ENCODE results near the gene FAXC.
A peak's percentile ranks its signal among the peaks of the same experiment; 100 is the strongest.

Gene FAXC

DNA sequence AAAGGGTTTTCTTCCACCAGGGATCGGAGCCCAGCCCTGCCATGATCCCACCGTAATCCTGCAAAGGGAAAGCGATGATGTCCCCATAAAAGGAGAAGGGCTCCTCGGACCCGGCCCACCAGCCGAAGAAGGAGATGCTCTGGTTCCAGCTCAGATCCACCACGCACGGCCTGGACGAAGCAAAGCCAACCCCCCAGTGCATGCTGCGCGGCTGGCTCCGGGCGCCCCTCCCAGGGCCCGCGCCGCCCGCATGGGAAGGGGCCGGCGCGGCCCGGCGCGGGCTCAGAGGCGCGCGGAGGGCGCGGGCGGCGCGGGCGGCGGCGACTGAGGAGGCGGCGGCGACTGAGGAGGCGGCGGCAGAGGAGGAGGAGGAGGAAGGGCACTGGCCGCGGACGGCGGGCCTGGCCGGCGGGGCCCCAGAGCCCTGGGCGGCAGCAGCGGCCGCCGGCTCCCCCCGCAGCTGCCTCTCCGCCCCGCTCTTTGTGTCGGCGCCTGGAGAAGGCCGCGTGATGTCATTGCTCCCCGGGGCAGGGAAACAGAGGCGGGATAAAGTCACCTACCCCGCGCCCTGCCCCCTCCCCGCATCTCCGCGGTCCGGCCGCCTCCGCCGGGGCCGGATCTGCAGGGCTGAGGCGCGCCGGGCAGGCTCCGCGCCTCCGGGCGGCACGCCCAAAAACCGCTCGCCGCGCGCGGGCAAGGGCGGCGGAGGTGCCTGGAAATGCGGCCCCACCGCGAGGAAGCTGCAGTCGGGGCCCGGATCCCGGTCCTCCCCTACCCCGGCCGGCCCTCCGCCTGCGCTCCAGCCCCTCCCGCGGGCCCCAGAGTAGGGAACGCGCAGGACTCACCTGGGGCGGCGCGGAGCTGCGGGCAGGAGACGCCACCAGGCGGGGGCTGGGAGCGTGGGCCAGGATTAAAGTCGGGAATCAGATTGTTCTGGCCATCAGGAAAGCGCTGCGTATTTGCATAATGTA, at the start of gene FAXC:
Gene FAXC, minus strand, starts transcription at position 504 of the 971 bp plus-strand sequence. Its CDS starts 302 bp downstream, at position 202.
- no peak for DNase-seq (ENCODE audit: low read depth in 2 of 2, low spot score in 1 of 2)

DNA sequence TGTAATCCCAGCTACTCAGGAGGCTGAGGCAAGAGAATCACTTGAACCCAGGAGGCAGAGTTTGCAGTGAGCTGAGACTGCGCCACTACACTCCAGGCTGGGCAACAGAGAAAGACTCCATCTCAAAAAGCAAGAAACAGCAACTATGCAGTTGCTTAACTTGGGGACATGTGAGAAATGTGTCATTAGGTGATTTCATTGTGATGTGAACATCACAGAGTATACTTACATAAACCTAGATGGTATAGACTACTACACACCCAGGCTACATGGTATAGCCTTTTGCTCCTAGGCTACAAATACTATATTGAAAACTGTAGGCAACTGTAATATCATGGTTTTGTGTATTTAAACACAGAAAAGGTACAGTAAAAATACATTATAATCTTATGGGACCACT, 47.8 kb upstream of the FAXC start:
- DNase-seq (ENCODE audit: low read depth in 2 of 2, low spot score in 1 of 2), result no peak

DNA sequence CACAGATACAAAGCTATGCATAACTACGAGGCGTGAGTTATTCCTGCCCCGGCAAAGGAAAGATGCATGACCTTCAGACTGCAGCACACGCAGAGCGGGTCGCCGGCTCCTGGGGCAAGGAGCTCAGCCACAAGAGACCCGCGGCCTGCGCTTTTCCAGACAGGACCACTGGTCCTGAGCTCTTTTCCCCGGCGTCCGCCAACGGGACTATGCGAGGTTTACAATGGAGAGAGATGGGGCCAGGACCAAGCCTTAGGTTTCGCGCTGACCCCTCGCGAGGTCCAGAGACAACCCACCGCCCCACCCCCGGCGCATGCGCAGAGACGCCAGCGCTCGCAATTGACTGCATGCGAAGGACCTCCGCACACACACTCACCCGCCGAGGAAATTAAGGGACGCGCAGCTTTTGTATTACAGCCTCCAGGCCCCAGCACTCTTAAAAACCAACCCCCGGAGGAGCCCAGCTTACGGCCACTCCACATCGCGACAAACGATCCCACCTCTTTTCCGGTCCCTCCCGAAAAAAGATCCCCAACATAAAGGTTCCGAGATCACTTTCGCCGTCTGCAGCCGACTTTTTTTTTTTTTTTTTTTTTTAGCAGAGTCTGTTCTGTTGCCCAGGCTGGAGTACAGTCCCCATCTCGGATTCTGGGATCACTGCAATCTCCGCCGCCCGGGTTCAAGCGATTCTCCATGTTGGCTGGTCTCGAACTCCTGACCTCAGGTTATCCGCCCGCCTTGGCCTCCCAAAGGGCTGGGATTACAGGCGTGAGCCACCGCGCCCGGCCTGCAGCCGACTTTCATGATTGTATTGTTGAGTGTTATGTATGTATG, 44.4 kb upstream of the FAXC start, which contains the start of gene COQ3:
Gene COQ3, minus strand, starts transcription at position 498 of the 834 bp plus-strand sequence. Its CDS starts 16 bp downstream, at position 482.
- DNase-seq (ENCODE audit: low read depth in 2 of 2, low spot score in 1 of 2), result peak; percentile 31 to 44

DNA sequence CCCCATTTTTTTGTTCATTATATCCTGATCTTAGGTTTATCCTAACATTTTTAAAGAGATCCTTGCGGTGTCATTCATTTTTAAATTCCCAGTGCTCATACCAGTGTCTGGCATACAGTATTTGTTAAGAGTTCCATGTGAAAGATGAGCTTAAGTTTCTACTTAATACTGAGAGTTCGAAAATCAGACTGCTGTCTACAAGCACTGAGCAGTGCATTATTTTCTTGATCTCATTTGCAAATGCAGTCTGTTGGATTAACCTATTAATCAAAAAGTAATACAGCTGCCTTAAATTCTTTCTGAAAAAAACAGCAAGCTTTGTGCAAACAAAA, 43.9 kb upstream of the FAXC start:
- no peak for DNase-seq (ENCODE audit: low read depth in 2 of 2, low spot score in 1 of 2)

DNA sequence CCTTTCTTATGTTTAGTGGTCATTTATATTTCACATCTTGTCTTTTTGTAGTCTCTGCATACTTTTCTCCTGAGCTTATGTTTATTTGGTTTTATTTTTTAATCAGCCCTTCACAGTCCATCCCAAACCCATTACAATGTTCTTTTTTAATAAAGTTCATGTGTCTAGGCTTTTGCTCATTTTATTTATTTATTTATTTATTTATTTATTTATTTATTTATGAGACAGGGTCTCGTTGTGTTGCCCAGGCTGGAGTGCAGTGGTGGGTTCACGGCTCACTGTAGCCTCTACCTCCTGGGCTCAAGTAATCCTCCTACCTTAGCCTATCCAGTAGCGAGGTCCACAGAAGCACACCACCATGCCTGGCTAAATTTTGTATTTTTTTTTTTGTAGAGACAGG, 41.4 kb upstream of the FAXC start:
- DNase-seq (ENCODE audit: low read depth in 2 of 2, low spot score in 1 of 2), result no peak

DNA sequence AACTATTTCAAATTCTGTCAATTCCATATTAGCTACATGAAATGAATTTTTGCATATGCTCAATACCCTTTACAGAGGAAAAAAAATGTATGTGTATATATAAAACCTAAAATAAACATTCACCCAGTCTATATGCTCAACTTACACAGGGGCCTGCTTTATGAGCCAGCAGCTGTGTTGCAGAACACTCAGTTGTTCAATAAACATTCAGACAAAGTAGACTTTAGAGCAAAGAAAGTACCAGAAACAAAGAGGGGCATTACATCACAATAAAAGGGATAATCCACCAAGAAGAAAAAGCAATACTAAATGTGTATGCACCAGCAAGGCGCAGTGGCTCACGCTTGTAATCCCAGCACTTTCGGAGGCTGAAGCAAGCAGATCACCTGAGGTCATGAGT, 35.0 kb upstream of the FAXC start:
- DNase-seq (ENCODE audit: low read depth in 2 of 2, low spot score in 1 of 2), result no peak

DNA sequence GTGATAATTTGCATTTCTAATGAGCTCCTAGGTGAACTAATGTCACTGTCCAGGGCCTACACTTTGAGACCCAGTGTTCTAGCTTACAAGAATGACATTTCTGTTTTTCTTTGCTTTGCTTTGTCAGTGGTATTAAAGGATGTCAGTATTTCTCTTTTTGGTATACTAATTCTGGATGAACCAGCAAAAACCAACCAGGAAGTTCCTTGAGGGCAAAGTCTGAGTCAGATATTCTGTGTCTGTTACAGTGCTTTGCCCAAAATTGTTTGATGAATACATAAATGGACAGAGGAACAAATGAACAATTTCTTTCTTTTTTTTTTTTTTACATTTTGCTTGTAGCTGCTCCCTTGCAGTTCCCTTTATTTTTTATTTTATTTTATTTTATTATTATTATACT, 29.2 kb upstream of the FAXC start:
- DNase-seq (ENCODE audit: low read depth in 2 of 2, low spot score in 1 of 2), result no peak

DNA sequence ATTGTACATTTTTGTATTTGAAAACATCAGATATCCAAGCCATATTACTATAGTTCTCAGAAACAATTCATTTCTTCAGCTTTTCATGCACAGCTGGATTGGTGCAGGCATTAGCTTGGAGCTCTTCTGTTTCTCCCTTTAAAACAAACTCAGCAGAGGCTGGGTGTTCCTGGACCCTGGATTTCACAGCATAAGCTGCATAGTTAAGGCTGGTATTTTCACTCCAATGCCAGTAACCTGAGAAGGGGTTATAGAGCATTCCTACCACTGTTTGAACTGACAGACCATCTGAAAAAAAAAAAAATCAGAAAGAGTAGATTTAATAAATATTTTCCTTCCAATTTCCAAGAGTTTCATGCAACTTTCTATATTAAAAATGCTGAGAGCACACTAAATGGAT, 20.1 kb upstream of the FAXC start:
- no peak for DNase-seq (ENCODE audit: low read depth in 2 of 2, low spot score in 1 of 2)

DNA sequence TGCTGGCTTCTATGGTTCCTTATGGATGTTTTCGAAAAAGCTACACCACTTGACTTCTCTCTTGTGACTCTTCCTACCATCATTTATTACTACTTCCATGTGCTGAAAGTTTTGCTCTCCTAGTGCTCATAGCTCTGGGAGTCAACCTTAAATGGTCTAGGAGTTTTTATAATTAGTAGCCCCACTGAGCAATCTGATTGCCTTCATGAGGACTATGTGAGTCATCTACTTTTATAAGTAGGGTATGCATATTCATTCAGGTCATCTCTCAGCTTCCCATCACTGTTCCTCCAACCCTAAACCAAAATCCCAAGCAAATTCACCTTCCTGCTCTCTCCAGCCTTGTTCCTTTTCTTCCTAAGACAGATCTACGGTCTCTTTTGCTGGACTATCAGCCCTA, 17.4 kb upstream of the FAXC start:
- DNase-seq (ENCODE audit: low read depth in 2 of 2, low spot score in 1 of 2), result no peak

DNA sequence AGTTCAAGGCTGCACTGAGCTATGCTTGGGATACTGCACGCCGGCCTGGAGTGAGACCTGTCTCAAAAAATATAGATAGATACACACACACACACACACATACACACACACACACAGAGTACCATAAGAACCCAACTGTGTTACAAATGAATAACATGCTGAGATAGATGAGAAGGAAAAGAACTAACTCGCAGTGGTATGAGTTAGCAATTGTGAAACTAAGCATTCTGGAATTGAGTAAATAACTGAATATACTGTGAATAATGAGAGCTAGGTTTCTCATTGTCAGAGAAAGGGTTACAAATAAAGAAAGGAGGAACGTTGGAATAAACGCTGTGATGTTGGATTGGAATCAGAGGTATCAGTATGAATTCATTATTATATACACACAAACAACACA, 14.6 kb upstream of the FAXC start:
- no peak for DNase-seq (ENCODE audit: low read depth in 2 of 2, low spot score in 1 of 2)

DNA sequence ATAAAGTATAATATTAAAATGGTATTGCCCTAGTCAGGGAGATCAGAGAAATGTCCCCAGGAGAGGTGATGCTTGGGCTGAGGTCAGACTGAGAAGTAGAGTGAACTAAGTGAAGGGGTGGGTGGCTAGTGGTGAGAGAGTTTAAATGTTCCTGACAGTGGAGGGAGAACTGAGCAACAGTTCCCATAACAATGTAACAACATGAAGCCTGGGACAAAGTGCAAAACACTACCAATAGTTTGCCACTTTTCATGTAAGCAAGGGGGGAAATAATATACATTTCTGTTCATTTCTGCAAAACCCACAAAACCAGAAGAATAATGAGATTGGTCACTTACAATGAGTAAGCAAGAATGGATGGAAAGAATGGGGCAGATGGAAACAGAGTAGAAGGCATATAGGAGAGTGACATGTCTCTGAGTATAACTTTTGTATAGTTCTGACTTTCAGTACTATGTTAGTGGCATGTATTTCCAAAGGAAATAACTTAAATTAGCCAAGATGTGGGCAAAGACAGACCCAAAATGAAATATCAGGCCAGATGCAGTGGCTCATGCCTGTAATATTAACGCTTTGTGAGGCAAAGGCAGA, 13.3 kb upstream of the FAXC start:
- no peak for DNase-seq (ENCODE audit: low read depth in 2 of 2, low spot score in 1 of 2)

DNA sequence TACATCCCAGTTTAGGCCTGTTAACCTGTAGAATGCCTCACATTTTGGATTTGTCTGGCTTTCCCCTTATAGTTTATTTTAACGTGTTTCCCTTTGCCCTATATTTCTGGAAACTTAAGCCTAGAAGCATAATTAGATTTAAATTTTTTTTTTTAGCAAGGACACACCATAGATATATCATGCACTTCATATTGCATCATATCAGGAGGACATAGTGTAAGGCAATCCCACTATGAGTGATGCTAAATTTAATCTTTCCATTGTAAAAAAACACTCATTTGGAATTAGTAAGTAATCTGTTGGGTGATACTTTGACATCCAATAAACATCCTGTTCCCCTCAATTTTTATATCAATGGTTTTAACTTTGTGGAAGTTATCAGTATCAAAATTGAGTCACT, 10.3 kb upstream of the FAXC start:
- DNase-seq (ENCODE audit: low read depth in 2 of 2, low spot score in 1 of 2), result no peak

DNA sequence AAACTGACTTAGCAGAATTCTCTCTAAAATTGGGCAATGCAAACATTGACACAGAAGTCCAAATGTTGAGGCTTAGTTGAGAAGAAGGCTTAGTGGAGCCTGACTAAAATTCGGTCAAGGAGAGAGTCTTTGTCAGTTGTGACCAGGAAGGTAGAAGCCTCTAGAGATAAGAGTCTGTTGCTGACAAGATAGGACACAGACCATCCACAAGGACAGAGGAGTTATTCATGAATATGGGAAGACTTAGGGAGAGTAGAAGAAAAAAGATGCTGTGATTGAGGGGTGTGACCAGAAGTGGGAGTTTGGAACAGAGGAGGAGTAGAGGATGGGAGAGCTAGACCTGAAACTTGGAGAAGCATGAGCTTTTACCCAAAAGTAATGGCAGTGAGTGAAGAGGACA, 7.2 kb upstream of the FAXC start:
- no peak for DNase-seq (ENCODE audit: low read depth in 2 of 2, low spot score in 1 of 2)

DNA sequence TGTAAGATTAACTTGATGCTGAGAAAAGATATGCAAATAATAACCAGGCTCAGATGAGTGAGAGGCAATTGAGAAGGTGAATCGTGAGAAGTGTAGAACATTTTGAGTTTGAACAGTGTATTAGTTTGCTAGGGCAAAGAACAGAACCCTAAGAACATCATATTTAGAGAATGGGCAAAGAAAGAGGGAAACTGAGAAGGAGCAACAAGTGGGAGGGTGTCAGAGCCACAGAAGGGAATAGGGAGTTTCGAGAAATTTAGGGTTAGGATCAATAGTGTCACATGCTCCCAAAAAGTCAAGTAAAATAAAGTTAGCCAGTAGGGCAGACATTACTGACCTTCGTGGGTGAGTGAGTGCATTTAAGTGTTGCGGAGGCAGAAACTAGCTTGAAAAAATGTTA, 5.5 kb upstream of the FAXC start:
- no peak for DNase-seq (ENCODE audit: low read depth in 2 of 2, low spot score in 1 of 2)

DNA sequence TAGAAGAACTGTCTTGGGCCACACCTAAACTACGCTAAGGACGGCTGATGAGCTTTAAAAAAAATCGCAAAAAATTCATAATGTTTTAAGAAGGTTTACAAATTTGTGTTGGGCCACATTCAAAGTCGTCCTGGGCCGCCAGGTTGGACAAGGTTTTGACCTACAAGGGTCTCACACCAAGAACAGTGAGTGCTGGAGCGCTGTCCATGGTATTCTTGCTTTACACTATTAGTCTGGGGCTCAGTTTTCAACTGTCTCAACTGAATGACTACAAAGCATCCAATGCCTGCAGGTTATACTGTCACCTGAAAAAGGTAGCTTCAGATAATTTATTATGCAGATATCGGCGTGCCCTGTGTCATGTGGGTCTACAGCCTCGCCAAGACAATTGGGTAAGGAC, 3.7 kb upstream of the FAXC start:
- DNase-seq (ENCODE audit: low read depth in 2 of 2, low spot score in 1 of 2), result no peak

DNA sequence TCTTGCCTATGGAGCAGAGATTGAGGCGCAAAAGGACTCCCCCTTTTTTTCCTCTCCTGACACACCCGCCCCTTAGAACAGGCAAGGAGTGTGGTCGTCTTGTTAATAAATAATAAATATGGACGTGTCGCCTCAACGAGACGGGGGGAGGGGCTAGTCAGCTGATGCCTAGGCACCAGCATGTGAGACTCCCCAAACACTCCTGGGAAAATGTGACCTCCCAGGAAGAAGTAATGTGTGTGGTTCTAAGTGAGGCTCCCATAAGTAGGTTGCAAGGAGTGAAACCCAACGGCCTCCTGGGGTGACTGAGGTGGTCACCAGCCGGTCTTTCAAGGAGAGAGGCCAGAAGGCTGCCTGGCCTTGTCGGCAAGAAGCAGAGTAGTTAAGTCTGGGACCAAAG, 1.1 kb upstream of the FAXC start:
- no peak for DNase-seq (ENCODE audit: low read depth in 2 of 2, low spot score in 1 of 2)

DNA sequence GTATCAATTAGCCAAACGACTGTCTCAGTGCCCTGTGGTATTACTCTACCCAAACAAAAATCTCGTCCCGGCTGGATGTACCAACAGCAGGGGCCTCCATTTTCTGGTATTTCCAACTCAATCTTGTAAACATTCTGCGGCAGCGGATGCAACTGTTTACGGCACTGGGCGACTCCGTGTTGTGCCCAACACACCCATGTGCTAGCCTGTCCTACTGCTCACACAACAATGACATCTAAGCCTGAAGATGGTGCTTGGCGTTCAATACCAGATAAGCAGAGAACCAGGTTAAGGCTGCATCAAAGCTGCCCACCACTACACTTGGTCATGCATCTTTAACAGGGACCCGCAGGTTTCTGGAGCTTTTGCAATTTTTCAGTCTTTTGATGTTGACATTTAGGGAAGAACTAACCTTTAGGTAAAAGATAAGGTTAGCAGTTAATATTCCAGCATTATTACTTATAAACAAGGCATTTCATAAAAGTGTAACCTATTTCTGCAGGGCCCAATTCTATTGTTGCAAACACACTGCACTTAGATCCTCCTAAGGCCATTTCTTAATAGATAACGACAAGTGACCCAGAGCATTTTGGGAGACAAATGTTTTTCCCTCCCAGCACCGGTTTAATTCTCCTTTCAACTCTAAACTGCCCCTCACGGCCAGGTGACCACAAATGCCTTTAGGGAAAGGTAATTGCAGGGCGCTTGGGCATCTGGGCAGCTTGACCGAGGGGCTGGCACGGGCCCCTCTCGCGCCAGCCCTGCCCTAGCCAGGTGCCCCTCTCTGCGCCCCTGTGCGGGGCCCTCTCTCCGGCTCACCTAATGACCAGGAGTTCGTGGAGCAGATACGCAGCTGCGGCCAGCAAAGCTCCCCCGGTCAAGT, 945 bp downstream of the FAXC start:
- DNase-seq (ENCODE audit: low read depth in 2 of 2, low spot score in 1 of 2), result no peak

DNA sequence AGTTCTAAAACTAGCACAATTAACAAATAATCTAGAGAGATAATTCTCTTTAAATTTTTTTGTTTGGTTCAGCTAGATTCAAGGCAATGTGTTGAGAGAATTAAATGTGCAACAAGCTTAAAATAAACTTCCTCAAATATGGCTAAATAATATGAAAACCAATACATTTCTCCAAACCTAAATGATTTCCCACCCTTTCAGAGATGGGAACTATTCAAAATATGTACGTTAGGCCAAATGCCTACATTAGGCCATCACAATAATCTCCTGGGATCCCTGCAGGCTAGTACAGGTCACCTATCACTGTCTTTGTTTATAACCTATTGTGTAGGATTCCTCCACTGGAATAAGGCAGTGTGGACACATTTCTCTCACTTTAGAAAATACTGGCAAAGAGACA, 1.7 kb downstream of the FAXC start:
- DNase-seq (ENCODE audit: low read depth in 2 of 2, low spot score in 1 of 2), result no peak

DNA sequence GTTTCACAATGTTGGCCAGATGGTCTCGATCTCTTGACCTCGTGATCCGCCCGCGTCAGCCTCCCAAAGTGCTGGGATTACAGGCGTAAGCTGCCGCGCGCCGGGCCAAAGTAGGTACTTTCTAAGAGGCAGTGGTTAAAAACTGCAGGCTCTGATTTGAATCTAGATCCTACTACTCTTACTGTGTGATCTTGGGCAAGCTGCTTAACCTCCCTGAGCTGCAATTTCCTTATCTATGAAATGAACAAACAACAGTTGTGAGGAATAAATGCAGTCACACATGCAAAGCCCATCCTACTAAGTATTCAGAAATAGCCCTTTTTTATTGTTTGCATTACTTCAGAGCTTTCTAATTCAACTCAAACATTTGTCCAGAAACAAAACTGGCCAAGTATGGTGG, 2.9 kb downstream of the FAXC start:
- DNase-seq (ENCODE audit: low read depth in 2 of 2, low spot score in 1 of 2), result no peak

DNA sequence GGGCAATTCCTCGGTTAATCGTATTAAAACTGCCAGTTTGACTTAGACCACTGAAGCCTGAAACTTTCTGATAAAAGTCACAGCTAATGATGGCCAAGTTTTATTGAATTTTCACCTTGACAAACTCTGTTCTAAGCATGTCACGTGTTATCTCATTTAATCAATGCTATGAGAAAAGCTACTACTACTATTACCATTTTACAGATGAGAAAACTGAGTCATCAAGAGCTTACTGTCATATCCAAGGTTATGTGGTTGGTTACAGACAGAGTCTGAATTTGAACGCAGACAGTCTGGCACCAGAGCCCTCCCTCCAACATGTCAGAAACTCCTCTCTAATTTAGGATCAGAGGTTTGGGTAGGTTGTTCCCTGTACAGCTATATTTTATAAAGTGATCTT, 4.3 kb downstream of the FAXC start:
- no peak for DNase-seq (ENCODE audit: low read depth in 2 of 2, low spot score in 1 of 2)

DNA sequence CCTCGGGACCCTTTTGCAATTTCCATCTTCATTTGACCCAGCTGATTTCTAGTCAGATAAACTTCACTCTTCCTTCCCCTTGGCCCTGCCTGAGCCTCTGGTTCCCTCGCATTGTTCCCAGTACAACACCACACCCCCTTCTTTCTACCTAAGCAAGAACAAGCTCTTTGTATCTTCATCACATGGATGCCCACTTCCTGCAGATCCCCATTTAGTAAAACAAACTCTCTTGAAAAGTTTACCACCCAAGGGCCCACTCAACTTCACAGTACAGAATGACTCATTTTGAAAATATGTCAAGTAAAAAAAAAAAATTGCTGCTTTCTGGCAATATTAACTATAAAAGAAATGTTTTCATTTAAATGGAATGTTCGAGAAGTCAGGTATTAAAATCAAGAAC, 5.2 kb downstream of the FAXC start:
- DNase-seq (ENCODE audit: low read depth in 2 of 2, low spot score in 1 of 2), result no peak
